Mammary epithelial cell (primary cell): Measurements from ENCODE around the gene BAZ2B.

ENCODE experiments used
- CTCF ChIP-seq, 2 donors: IDR thresholded peaks in 1 of 2; conservative IDR thresholded peaks in 1 of 2; 2 replicates each; pipeline ENCODE4 v1.5.1; 2011 to 2012; ENCODE audit warnings: inconsistent platforms in 2 of 2, low read length in 2 of 2, mild to moderate bottlenecking in 2 of 2, control low read depth in 1 of 2, low read depth in 1 of 2; ENCODE audit not compliant: insufficient read depth in 1 of 2; ENCODE audit errors: extremely low read depth in 1 of 2
- EZH2 ChIP-seq: IDR thresholded peaks from 2 replicates; pipeline ENCODE4 v1.6.1; 2012; ENCODE audit warnings: low read length, inconsistent platforms, borderline replicate concordance

GRCh38 chr2:159450180-159450579 lies 166.2 kb downstream of the BAZ2B start:
- TF ChIP-seq CTCF (conservative IDR thresholded peaks at IDR 0.05 in 1 of 2, IDR thresholded peaks at IDR 0.05 in 1 of 2; ENCODE audit: extremely low read depth in 1 of 2, insufficient read depth in 1 of 2, low read depth in 1 of 2, low read length in 2 of 2) (no peak), EZH2 (no peak)
